RWPE2 (cell line): Measurements from ENCODE around the gene RHOC.

ENCODE experiments used
- ATAC-seq: fragments of 200-7000 bp; cut with Tn5 transposase; 3 replicates; pipeline ENCODE4 v1.9.1; 2021; ENCODE audit warnings: low read depth
- DNase-seq: peaks from one replicate; pipeline ENCODE4 v3.0.0-alpha.2; 2020; ENCODE audit warnings: low spot score
- H3K27ac ChIP-seq: fragments of 450-650 bp; 2 replicates; pipeline ENCODE4 v1.5.1; 2017; ENCODE audit warnings: mild to moderate bottlenecking; ENCODE audit not compliant: poor library complexity, severe bottlenecking
- H3K27me3 ChIP-seq: fragments of 250-450 bp; sonication (Bioruptor Pico); 2 replicates; pipeline ENCODE4 v1.5.1; 2021; ENCODE audit warnings: mild to moderate bottlenecking, moderate library complexity; ENCODE audit not compliant: insufficient read depth, poor library complexity, severe bottlenecking
- H3K36me3 ChIP-seq: fragments of 250-450 bp; sonication (Bioruptor Pico); 2 replicates; pipeline ENCODE4 v1.5.1; 2020; ENCODE audit warnings: low read depth, mild to moderate bottlenecking, moderate library complexity
- H3K4me1 ChIP-seq: fragments of 250-450 bp; sonication (Bioruptor Pico); 2 replicates; pipeline ENCODE4 v1.5.1; 2021; ENCODE audit warnings: mild to moderate bottlenecking, moderate library complexity; ENCODE audit not compliant: insufficient read depth, poor library complexity, severe bottlenecking
- H3K4me3 ChIP-seq: fragments of 250-450 bp; sonication (Bioruptor Pico); 2 replicates; pipeline ENCODE4 v1.5.1; 2021; ENCODE audit warnings: mild to moderate bottlenecking, moderate library complexity; ENCODE audit not compliant: severe bottlenecking
- H3K9me3 ChIP-seq: fragments of 250-450 bp; sonication (Bioruptor Pico); 2 replicates; pipeline ENCODE4 v1.5.1; 2021; ENCODE audit warnings: mild to moderate bottlenecking, moderate library complexity; ENCODE audit not compliant: severe bottlenecking
- TF ChIP-seq, protein P1 (sequence below): fragments of 450-650 bp; IDR thresholded peaks from one replicate; pipeline ENCODE4 v1.5.1; 2017; ENCODE audit warnings: mild to moderate bottlenecking, moderate library complexity; ENCODE audit not compliant: poor library complexity, severe bottlenecking

RHOC gene

DNA sequence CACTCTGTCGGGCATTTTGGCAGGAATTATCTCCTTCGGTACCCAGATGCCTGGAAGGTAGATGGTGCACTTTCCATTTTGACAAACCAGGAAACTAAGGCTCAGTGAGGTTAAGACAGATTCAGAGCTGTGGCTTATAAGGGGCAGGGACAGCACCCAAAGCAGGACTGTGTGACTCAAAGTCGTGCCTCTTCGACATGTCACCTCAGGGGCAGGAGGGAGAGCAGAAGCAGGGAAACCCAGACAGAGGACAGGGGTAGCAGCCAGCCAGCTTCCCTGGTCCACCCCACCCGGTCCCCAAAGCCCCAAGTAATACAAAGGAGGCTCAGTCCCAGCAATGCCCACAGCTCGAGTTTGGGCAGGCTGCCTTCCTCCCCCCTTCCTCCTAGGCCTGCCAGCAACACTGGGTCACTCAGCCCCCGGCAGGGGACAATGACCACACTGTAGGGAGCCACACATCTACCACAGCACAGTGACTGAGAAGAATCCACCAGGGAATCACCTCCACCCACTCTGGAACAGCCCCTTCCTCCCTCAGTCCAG, 2.5 kb downstream of the RHOC start:
- peaks cover 47% of the 10 kb centered on the region for H3K36me3 ChIP-seq
- H3K27ac ChIP-seq, result peak overlapping the region; percentile 92
- H3K27me3 ChIP-seq, result no peaks in the 10 kb centered on the region
- no peak for ATAC-seq
- no peak for DNase-seq
- H3K4me3 ChIP-seq, result peak overlapping the region; percentile 92
- no peaks in the 10 kb centered on the region for H3K9me3 ChIP-seq
- TF ChIP-seq, protein P1, sequence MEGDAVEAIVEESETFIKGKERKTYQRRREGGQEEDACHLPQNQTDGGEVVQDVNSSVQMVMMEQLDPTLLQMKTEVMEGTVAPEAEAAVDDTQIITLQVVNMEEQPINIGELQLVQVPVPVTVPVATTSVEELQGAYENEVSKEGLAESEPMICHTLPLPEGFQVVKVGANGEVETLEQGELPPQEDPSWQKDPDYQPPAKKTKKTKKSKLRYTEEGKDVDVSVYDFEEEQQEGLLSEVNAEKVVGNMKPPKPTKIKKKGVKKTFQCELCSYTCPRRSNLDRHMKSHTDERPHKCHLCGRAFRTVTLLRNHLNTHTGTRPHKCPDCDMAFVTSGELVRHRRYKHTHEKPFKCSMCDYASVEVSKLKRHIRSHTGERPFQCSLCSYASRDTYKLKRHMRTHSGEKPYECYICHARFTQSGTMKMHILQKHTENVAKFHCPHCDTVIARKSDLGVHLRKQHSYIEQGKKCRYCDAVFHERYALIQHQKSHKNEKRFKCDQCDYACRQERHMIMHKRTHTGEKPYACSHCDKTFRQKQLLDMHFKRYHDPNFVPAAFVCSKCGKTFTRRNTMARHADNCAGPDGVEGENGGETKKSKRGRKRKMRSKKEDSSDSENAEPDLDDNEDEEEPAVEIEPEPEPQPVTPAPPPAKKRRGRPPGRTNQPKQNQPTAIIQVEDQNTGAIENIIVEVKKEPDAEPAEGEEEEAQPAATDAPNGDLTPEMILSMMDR, result no peak
- H3K4me1 ChIP-seq, result peaks cover 34% of the 10 kb centered on the region

DNA sequence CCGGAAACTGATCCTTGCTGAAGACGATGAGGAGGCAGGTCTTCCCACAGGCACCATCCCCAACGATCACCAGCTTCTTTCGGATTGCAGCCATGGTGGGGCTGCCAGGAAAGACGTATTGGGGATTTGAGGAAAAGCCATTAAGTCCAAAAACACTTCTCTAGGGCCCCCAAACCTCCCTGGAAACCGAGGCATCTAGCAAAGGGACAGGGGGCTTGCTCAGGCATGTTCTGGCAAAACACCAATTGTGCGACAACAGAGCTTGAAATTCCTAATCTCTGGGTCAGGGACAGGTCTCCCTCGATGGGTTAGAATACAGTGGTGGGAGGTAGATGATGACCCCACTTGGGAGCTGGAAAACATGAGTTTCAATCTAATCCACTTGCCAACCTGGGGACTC, 3.2 kb downstream of the RHOC start:
- Histone ChIP-seq H3K4me3 (no peak overlapping the region), H3K4me1 (peaks cover 38% of the 10 kb centered on the region)
- ATAC-seq, result no peak

DNA sequence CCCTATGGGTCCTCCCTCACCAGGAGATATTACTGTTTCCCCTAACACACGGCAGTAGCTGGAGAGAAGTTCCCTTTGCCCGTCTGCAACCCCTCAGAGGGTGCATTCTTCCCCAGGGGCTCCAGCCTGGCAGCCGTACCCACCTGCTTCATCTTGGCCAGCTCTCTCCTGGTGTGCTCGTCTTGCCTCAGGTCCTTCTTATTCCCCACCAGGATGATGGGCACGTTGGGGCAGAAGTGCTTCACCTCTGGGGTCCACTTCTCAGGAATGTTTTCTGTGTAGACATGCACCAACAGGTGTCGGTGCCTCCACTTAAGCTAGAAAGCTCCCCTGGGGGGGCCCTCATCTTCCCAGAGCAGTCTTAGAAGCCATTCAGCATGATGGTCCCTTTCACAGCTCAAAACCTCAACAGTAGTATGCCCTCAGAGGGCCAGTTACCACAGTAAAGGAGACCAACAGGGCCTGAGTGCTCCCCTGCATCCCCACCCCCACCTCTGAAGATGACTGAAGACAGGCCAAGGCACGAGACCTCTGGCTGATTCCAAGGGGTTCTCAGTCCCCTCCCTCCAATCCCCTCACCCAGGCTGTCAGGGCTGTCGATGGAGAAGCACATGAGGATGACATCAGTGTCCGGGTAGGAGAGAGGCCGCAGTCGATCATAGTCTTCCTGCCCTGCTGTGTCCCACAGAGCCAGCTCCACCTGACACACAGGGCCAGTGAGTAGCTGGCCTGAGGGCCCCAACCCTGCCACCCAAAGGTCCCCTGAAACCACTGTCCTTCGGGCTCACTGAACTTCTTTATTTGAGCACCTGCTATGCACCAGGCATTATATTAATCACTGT, 4.3 kb downstream of the RHOC start:
- H3K9me3 ChIP-seq, result no peaks in the 10 kb centered on the region
- no peak for DNase-seq
- peaks cover 64% of the 10 kb centered on the region for H3K36me3 ChIP-seq
- no peak overlapping the region for H3K4me3 ChIP-seq
- H3K27ac ChIP-seq, result peak overlapping the region; percentile 92
- H3K27me3 ChIP-seq, result no peaks in the 10 kb centered on the region
- TF ChIP-seq, protein P1, result no peak
- no peak for ATAC-seq
- peaks cover 38% of the 10 kb centered on the region for H3K4me1 ChIP-seq

More for the DNA sequence above, 3.2 kb downstream of the RHOC start:
- H3K9me3 ChIP-seq, result no peaks in the 10 kb centered on the region
- H3K27ac ChIP-seq, result peak overlapping the region; percentile 92
- H3K27me3 ChIP-seq, result no peaks in the 10 kb centered on the region
- no peak for DNase-seq
- TF ChIP-seq, protein P1, result no peak
- peaks cover 55% of the 10 kb centered on the region for H3K36me3 ChIP-seq

DNA sequence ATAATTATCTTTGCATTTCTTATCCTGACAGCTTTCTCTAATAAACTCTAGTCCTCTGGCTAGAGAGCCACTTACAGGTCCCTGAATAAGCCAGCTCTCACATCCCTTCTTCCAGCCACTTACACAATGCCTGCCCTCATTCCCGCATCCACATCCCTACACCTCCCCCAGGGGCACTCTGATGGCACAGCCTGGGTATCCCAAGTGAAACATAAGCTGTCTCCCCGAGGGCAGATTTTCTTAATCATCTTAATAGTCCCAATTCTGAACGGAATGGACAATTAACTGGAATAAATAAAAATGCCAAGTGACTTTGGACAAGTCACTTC, 4.9 kb downstream of the RHOC start:
- DNase-seq, result no peak
- Histone ChIP-seq H3K27ac (peak overlapping the region; percentile 92), H3K4me1 (peaks cover 38% of the 10 kb centered on the region), H3K9me3 (no peaks in the 10 kb centered on the region), H3K36me3 (peaks cover 64% of the 10 kb centered on the region), H3K27me3 (no peaks in the 10 kb centered on the region), H3K4me3 (no peak overlapping the region)
- no peak for ATAC-seq
- TF ChIP-seq, protein P1, result no peak
